Measurements from ENCODE around the gene CASTOR1. TPM values are rescaled to one million over a fixed set of nuclear protein-coding genes. Genes with fewer than 3 reads are reported as not detected.
A peak's percentile ranks its signal among the peaks of the same experiment; 100 is the strongest.

CASTOR1 gene
- total RNA-seq, 1 donor from 2014 or later: 11.6 TPM

- DNase-seq (ENCODE audit: low spot score): no peak
Measured at GRCh38 chr22:30301995-30302809, 12.9 kb upstream of the CASTOR1 start.

- DNase-seq (ENCODE audit: low spot score): no peak
Measured at GRCh38 chr22:30299322-30299721, 10.0 kb upstream of the CASTOR1 start.

- no peak for DNase-seq (ENCODE audit: low spot score)
Measured at GRCh38 chr22:30297991-30298701, 8.8 kb upstream of the CASTOR1 start.

GRCh38 chr22:30297276-30297990 is 8.1 kb upstream of the CASTOR1 start:
- DNase-seq (ENCODE audit: low spot score): no peak

- no peak for DNase-seq (ENCODE audit: low spot score)
Measured at GRCh38 chr22:30296833-30297232, 7.5 kb upstream of the CASTOR1 start.

GRCh38 chr22:30296324-30296723 is 7.0 kb upstream of the CASTOR1 start:
- no peak for DNase-seq (ENCODE audit: low spot score)

- no peak for DNase-seq (ENCODE audit: low spot score)
Measured at GRCh38 chr22:30295576-30295975, 6.3 kb upstream of the CASTOR1 start.

- DNase-seq (ENCODE audit: low spot score): no peak
Measured at GRCh38 chr22:30294830-30295229, 5.5 kb upstream of the CASTOR1 start.

GRCh38 chr22:30294066-30294465 is 4.8 kb upstream of the CASTOR1 start:
- no peak for DNase-seq (ENCODE audit: low spot score)

GRCh38 chr22:30293026-30293425 is 3.7 kb upstream of the CASTOR1 start:
- DNase-seq (ENCODE audit: low spot score): no peak

- no peak for DNase-seq (ENCODE audit: low spot score)
Measured at GRCh38 chr22:30292069-30292970, 3.0 kb upstream of the CASTOR1 start.

- DNase-seq (ENCODE audit: low spot score): peak; percentile 93
Measured at GRCh38 chr22:30291058-30291892, 2.0 kb upstream of the CASTOR1 start.

GRCh38 chr22:30290342-30291057 is 1.2 kb upstream of the CASTOR1 start:
- no peak for DNase-seq (ENCODE audit: low spot score)

- no peak for DNase-seq (ENCODE audit: low spot score)
Measured at GRCh38 chr22:30289980-30290313, 642 bp upstream of the CASTOR1 start.

GRCh38 chr22:30288419-30289140 is 725 bp downstream of the CASTOR1 start:
- no peak for DNase-seq (ENCODE audit: low spot score)

- DNase-seq (ENCODE audit: low spot score): peak; percentile 95
Measured at GRCh38 chr22:30287648-30288418, 1.5 kb downstream of the CASTOR1 start.

GRCh38 chr22:30286813-30287647 is 2.3 kb downstream of the CASTOR1 start:
- DNase-seq (ENCODE audit: low spot score): peak; percentile 93

Data from mesenteric fat pad (tissue), 1 donor.